Nephron (organoid): ENCODE data around the gene SEPTIN3.

Experiments used
- H3K27ac Mint-ChIP-seq, 3 experiments: 2 replicates each; pipeline ENCODE4 v1.8.0; 2020; ENCODE audit warnings: mixed read lengths in 3 of 3, mild to moderate bottlenecking in 2 of 3, moderate library complexity in 1 of 3
- H3K27me3 Mint-ChIP-seq: 2 replicates; pipeline ENCODE4 v1.8.0; 2021; ENCODE audit warnings: low read depth, mild to moderate bottlenecking, moderate library complexity, mixed read lengths
- H3K36me3 Mint-ChIP-seq: 2 replicates; pipeline ENCODE4 v1.8.0; 2020; ENCODE audit warnings: low read depth, mixed read lengths
- H3K4me1 Mint-ChIP-seq: 2 replicates; pipeline ENCODE4 v1.8.0; 2020; ENCODE audit warnings: mixed read lengths
- H3K4me3 Mint-ChIP-seq, 3 experiments: 2 replicates each; pipeline ENCODE4 v1.8.0; 2020; ENCODE audit warnings: mild to moderate bottlenecking in 3 of 3, mixed read lengths in 3 of 3, moderate library complexity in 2 of 3
- H3K9me3 Mint-ChIP-seq: 2 replicates; pipeline ENCODE4 v1.8.0; 2020; ENCODE audit warnings: mixed read lengths
- TF ChIP-seq, protein P1 (sequence below), 3 experiments: fragments of 200-600 bp; sonication (generic); IDR thresholded peaks; one replicate each; pipeline ENCODE4 v1.5.0; 2021; ENCODE audit warnings: antibody characterized with exemption in 3 of 3; ENCODE audit not compliant: unreplicated experiment in 3 of 3

SEPTIN3 gene

DNA sequence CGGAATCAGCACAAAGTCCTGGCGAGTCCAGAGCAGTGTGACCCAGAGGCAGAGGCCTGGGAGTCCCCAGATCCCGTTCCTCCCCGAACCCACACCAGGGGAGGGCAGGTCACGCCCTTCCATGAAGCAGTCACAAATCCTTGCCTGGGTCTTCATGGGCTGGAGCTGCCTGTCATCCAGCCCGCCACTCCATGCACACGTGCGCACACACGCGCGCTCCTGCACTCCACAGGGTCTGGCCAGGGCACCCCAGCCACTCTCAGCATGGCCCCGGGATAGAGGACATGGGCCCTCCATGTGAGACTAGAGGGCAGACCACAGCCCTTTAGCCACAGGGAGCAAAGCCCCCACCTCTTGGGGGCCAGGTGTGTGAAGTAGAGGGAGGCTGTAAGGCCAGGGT is 36.9 kb upstream of the SEPTIN3 start:
- TF ChIP-seq, protein P1, sequence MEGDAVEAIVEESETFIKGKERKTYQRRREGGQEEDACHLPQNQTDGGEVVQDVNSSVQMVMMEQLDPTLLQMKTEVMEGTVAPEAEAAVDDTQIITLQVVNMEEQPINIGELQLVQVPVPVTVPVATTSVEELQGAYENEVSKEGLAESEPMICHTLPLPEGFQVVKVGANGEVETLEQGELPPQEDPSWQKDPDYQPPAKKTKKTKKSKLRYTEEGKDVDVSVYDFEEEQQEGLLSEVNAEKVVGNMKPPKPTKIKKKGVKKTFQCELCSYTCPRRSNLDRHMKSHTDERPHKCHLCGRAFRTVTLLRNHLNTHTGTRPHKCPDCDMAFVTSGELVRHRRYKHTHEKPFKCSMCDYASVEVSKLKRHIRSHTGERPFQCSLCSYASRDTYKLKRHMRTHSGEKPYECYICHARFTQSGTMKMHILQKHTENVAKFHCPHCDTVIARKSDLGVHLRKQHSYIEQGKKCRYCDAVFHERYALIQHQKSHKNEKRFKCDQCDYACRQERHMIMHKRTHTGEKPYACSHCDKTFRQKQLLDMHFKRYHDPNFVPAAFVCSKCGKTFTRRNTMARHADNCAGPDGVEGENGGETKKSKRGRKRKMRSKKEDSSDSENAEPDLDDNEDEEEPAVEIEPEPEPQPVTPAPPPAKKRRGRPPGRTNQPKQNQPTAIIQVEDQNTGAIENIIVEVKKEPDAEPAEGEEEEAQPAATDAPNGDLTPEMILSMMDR (IDR thresholded peaks at IDR 0.05; ENCODE audit: unreplicated experiment in 3 of 3) = no peak
- Mint-ChIP-seq H3K4me1 (peaks cover 13% of the 10 kb centered on the region), H3K27ac (no peak overlapping the region), H3K27me3 (peaks cover 28% of the 10 kb centered on the region), H3K4me3 (no peak overlapping the region), H3K9me3 (no peaks in the 10 kb centered on the region), H3K36me3 (peaks cover 4% of the 10 kb centered on the region)

DNA sequence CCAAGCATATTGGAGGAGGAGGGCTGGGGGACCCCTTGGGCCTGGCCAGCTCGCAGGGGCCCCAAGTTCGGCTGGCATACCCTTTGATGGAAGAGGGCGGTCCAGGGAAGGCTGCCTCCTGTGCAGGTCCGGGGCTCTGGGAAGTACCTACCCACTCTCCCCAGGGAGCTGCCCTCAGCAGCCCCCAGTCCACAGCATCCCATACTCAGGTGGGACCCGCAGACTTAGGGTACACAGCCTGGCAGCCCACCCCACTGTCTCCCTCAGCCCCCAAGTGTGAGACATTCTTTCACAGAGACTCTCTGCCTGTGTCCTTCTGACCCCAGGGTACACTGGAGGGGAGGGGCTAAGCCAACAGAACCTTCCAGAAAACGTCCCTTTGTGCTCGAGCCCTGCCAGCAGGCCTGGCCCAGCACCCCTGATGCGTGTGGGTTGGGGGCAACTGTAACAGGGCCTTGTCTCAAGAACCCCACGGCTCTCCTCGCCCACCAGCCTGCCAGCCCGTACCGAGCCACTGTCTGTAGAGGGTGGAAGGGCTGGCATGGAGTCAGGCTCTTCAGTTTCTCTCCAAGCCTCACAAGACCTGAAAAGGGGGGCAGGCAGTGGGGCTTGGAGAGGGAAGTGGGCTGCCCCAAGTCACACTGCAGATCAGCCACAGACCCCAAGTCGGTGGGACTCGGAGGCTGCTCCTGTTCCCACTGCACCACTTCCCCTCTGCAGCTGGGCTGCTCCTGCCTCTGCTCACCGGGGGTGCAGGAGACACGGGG is 35.6 kb upstream of the SEPTIN3 start:
- TF ChIP-seq, protein P1 (IDR thresholded peaks at IDR 0.05; ENCODE audit: unreplicated experiment in 3 of 3) = no peak
- H3K36me3 Mint-ChIP-seq = peaks cover 4% of the 10 kb centered on the region
- peaks cover 15% of the 10 kb centered on the region for H3K27me3 Mint-ChIP-seq
- H3K9me3 Mint-ChIP-seq = no peaks in the 10 kb centered on the region
- H3K27ac Mint-ChIP-seq = no peak overlapping the region
- H3K4me1 Mint-ChIP-seq = peaks cover 7% of the 10 kb centered on the region
- no peak overlapping the region for H3K4me3 Mint-ChIP-seq

GRCh38 chr22:41934284-41935014 is 34.8 kb upstream of the SEPTIN3 start:
- H3K27me3 Mint-ChIP-seq = peaks cover 11% of the 10 kb centered on the region
- no peak overlapping the region for H3K27ac Mint-ChIP-seq
- TF ChIP-seq, protein P1 (IDR thresholded peaks at IDR 0.05; ENCODE audit: unreplicated experiment in 3 of 3) = no peak
- H3K4me1 Mint-ChIP-seq = peaks cover 9% of the 10 kb centered on the region
- H3K36me3 Mint-ChIP-seq = peaks cover 4% of the 10 kb centered on the region
- H3K9me3 Mint-ChIP-seq = no peaks in the 10 kb centered on the region
- H3K4me3 Mint-ChIP-seq = no peak overlapping the region

- H3K36me3 Mint-ChIP-seq = peaks cover 4% of the 10 kb centered on the region
- H3K9me3 Mint-ChIP-seq = no peaks in the 10 kb centered on the region
- peaks cover 14% of the 10 kb centered on the region for H3K4me1 Mint-ChIP-seq
- no peak overlapping the region for H3K4me3 Mint-ChIP-seq
- TF ChIP-seq, protein P1 (IDR thresholded peaks at IDR 0.05; ENCODE audit: unreplicated experiment in 3 of 3) = no peak
- H3K27ac Mint-ChIP-seq = no peak overlapping the region
- H3K27me3 Mint-ChIP-seq = peaks cover 12% of the 10 kb centered on the region
These were observed 34.3 kb upstream of the SEPTIN3 start for GRCh38 chr22:41935015-41935351.

DNA sequence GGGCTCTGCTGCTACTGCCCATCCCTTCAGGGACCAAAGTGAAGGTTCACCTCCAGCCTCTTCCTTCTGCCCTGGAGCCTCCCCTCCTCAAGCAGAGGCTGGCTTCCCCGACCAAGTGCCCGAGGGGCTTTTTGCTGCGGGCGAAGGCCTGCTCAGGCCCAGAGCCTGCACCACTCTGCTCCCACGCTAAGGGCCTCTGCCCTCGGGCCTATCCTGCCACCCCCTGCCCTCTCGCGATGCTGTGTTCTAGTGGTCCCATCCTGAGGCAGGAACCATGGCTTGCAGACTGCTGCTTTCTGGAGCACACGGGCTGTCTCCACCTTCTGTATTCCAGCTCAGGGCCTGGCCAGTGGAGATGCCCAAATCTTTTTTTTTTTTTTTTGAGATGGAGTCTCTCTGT is 33.7 kb upstream of the SEPTIN3 start:
- no peaks in the 10 kb centered on the region for H3K9me3 Mint-ChIP-seq
- H3K4me3 Mint-ChIP-seq = no peak overlapping the region
- peaks cover 4% of the 10 kb centered on the region for H3K36me3 Mint-ChIP-seq
- H3K27me3 Mint-ChIP-seq = peaks cover 15% of the 10 kb centered on the region
- TF ChIP-seq, protein P1 (IDR thresholded peaks at IDR 0.05; ENCODE audit: unreplicated experiment in 3 of 3) = no peak
- H3K4me1 Mint-ChIP-seq = peaks cover 18% of the 10 kb centered on the region
- H3K27ac Mint-ChIP-seq = no peak overlapping the region

DNA sequence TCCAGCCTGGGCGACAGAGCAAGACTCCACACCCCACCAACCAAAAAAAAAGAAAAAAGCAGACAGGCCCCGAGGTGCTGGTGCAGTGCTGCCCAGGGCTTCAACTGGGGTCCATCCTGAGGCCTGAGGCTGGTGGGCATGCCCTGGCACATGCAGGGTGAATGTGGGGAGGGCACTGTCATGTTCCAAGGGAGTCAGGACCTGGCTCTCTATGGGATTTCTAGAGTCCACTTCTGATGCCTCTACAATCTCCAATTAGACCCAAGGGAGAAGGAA is 32.4 kb upstream of the SEPTIN3 start:
- Mint-ChIP-seq H3K27ac (no peak overlapping the region), H3K9me3 (no peaks in the 10 kb centered on the region), H3K27me3 (peaks cover 15% of the 10 kb centered on the region), H3K4me3 (no peak overlapping the region), H3K4me1 (peaks cover 23% of the 10 kb centered on the region), H3K36me3 (peaks cover 5% of the 10 kb centered on the region)
- TF ChIP-seq, protein P1 (IDR thresholded peaks at IDR 0.05; ENCODE audit: unreplicated experiment in 3 of 3) = no peak
